ENCODE data around the gene ALPI.

DNA sequence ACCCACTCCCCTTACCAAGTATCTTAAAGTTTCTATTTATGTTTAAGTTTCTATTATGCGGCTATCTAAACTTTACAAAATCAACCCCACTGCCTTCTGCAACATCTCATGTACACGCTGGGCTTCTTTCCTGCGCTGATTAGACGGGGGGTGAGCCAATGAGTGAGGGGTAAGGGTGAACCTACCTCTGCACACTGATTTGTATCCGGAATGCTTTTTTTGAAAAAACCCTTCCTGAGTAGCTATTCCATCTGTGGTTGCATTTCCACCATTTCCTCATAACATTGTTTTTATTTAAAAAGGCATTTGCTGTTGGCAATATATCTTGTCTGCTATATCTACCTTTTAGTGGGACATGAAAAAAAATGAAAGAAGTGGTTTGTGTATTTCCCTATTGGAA, 43.0 kb upstream of the ALPI start:
- TF ChIP-seq POLR2AphosphoS5 (IDR thresholded peaks at IDR 0.05; ENCODE audit: low read depth, low read length) (no peak), SP1 (IDR thresholded peaks at IDR 0.05; ENCODE audit: low read depth) (no peak), ZNF274 (IDR thresholded peaks at IDR 0.05; ENCODE audit: low read depth, low read length) (no peak), SIN3A (IDR thresholded peaks at IDR 0.05; ENCODE audit: low read depth) (no peak), CEBPB (IDR thresholded peaks at IDR 0.05; ENCODE audit: low read depth) (no peak)
- TF ChIP-seq, protein P1, sequence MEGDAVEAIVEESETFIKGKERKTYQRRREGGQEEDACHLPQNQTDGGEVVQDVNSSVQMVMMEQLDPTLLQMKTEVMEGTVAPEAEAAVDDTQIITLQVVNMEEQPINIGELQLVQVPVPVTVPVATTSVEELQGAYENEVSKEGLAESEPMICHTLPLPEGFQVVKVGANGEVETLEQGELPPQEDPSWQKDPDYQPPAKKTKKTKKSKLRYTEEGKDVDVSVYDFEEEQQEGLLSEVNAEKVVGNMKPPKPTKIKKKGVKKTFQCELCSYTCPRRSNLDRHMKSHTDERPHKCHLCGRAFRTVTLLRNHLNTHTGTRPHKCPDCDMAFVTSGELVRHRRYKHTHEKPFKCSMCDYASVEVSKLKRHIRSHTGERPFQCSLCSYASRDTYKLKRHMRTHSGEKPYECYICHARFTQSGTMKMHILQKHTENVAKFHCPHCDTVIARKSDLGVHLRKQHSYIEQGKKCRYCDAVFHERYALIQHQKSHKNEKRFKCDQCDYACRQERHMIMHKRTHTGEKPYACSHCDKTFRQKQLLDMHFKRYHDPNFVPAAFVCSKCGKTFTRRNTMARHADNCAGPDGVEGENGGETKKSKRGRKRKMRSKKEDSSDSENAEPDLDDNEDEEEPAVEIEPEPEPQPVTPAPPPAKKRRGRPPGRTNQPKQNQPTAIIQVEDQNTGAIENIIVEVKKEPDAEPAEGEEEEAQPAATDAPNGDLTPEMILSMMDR (IDR thresholded peaks at IDR 0.05 in 2 of 3, conservative IDR thresholded peaks at IDR 0.05 in 1 of 3; ENCODE audit: borderline replicate concordance in 1 of 3, insufficient read depth in 1 of 3, low read depth in 2 of 3, low read length in 2 of 3): no peak
- TF ChIP-seq, protein P2, sequence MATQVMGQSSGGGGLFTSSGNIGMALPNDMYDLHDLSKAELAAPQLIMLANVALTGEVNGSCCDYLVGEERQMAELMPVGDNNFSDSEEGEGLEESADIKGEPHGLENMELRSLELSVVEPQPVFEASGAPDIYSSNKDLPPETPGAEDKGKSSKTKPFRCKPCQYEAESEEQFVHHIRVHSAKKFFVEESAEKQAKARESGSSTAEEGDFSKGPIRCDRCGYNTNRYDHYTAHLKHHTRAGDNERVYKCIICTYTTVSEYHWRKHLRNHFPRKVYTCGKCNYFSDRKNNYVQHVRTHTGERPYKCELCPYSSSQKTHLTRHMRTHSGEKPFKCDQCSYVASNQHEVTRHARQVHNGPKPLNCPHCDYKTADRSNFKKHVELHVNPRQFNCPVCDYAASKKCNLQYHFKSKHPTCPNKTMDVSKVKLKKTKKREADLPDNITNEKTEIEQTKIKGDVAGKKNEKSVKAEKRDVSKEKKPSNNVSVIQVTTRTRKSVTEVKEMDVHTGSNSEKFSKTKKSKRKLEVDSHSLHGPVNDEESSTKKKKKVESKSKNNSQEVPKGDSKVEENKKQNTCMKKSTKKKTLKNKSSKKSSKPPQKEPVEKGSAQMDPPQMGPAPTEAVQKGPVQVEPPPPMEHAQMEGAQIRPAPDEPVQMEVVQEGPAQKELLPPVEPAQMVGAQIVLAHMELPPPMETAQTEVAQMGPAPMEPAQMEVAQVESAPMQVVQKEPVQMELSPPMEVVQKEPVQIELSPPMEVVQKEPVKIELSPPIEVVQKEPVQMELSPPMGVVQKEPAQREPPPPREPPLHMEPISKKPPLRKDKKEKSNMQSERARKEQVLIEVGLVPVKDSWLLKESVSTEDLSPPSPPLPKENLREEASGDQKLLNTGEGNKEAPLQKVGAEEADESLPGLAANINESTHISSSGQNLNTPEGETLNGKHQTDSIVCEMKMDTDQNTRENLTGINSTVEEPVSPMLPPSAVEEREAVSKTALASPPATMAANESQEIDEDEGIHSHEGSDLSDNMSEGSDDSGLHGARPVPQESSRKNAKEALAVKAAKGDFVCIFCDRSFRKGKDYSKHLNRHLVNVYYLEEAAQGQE (IDR thresholded peaks at IDR 0.05; ENCODE audit: low read depth): no peak

All from HCT116 (cell line).